ENCODE measurements around the gene TIAM2.

The TIAM2 gene

DNA sequence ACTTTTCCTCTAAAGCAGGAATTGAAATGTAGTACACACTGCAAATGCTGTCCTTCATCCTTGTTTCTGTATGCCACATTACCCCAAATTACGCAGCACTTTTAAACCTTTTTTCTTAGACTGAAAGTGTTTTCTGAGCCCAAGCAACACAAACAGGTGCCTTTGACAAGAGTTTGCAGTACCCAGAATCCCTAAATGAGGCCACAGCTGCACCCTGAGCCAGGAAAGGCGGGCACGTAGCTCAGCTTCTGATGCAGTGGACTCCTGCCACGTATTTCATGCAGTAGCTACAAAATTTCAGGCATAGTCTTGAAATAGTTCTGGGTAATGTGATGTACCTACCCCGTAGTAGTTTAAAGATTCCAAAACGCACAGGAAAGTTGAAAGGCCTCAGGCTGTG, 237.7 kb downstream of the TIAM2 start:
- DNase-seq (ENCODE audit: insufficient read length, low spot score) (no peak), FAIRE-seq (no peak)
- no peak for TF ChIP-seq POLR2A (IDR thresholded peaks at IDR 0.05; ENCODE audit: low read depth, low read length)

DNA sequence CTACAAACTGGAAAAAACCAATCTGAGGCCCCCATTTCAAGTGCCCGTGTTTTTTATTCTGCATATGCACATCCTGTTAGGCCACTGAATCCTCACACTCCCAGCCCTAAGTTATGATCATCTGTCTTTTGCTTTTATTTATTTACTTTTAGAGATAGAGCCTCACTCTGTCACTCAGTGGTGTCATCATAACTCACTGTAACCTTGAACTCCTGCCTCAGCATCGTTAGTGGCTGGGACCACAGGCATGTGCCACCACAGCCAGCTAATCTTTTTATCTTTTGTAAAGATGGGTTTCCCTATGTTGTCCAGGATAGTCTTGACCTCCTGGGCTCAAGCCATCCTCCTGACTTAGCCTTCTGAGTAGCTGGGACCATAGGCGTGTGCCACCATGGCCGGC, 239.1 kb downstream of the TIAM2 start:
- TF ChIP-seq POLR2A (IDR thresholded peaks at IDR 0.05; ENCODE audit: low read depth, low read length) = no peak
- FAIRE-seq = no peak
- no peak for DNase-seq (ENCODE audit: insufficient read length, low spot score)

DNA sequence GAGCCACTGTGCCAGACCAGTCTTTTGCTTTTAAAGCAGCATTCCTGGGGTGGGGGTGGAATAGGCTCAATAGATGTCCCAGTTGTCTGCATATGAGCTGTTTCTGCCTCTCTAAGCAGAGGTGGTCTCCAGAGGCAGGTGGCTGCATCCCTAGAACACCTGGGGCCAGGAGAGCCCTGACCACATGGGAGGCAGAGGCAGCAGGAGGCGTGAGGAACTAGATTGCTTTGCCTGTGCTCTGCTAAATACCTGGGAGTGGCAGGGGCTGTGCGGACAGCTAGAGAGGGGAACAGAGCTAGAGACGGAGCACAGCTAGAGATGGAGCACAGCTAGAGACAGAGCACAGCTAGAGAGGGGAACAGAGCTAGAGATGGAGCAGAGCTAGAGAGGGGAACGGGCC, 239.6 kb downstream of the TIAM2 start:
- TF ChIP-seq POLR2A (IDR thresholded peaks at IDR 0.05; ENCODE audit: low read depth, low read length) = no peak
- DNase-seq (ENCODE audit: insufficient read length, low spot score) (no peak), FAIRE-seq (no peak)

DNA sequence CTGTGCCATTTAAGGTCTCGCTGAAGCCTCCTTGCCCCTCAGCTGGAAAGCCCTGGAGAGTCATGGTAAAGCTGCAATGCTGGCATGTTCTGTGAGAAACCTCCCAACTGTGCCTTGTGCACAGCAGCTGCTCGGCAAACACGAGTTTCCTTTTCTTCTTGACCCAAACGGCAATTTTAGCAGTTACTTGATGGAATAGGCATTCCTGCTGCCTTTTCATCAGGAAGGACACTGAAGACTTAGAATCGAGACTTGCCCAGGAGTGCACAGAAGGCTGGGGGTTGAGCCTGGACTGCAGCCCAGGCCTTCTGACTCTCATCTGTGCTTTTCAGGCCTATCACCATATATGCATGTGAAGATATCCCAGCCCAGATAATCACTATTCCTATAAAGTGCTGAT, 240.0 kb downstream of the TIAM2 start:
- DNase-seq (ENCODE audit: insufficient read length, low spot score) (no peak), FAIRE-seq (no peak)
- no peak for TF ChIP-seq POLR2A (IDR thresholded peaks at IDR 0.05; ENCODE audit: low read depth, low read length)

DNA sequence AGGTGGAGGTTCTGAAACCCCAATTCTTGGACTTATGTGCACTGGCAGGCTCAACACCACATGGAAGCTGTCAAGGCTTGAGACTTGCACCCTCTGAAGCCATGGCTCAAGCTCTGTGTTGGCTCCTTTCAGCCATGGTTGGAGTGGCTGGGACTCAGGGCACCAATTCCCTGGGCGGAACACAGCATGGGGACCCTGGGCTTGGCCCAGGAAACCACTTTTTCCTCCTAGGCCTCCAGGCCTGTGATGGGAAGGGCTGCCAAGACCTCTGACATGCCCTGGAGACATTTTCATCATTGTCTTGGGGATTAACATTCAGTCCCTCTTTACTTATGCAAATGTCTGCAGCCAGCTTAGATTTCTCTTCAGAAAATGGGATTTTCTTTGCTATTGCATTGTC, 242.5 kb downstream of the TIAM2 start:
- TF ChIP-seq POLR2A (IDR thresholded peaks at IDR 0.05; ENCODE audit: low read depth, low read length) = no peak
- FAIRE-seq (no peak), DNase-seq (ENCODE audit: insufficient read length, low spot score) (no peak)

DNA sequence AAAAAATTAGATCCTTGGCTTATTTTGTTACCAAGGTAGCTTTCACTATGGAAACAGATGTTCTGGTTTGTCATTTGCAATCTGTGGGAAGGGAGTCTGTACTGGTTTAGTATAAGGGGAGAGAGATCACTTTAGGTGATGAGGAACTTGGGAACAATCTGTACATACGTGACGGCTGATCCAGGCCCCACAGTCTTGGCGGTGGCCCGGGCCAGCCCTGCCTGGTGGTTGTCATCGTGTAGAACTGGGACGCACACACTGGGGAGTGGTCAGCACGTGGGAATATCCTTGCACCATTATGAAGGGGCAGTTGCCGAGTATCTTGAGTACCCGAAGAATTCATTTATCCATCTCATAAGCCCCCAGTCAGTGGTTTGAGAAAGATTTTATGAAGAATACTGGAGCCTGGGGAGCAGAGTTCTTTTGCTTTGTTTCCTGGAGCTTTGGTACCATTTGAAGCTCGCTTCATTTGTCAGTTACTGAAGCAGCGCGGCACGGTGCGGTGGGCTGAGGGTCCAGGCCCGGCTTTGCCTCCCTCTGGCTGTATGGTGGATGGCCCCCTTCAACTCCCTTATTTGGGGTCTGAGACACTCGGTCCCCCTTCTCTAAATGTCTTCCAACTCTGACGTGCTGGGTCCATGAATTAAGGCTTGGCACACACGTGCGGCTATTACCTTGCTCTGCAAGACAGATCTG, 245.9 kb downstream of the TIAM2 start:
- no peak for DNase-seq (ENCODE audit: insufficient read length, low spot score)

DNA sequence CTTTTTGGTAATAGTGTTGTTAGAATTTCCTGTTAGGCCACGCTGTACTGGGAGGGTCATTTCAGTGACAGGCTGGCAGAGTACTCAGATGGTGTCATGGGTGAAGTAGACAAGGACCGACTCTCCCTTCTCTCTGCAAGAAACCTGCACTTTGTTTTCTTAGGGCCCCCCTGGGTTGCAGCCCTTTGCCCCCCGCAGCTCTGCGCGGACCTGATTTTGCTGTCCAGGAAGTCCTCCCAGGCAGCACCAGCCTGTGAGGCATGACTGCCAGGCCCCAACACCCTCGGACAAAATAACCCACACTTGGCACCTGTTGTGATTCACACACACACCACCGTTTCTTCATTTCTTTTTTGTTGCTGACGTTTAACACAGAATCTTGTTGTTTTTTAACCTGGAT, 246.9 kb downstream of the TIAM2 start:
- DNase-seq (ENCODE audit: insufficient read length, low spot score) (no peak), FAIRE-seq (no peak)
- no peak for TF ChIP-seq POLR2A (IDR thresholded peaks at IDR 0.05; ENCODE audit: low read depth, low read length)

More for the DNA sequence above, 245.9 kb downstream of the TIAM2 start:
- FAIRE-seq = no peak
- TF ChIP-seq POLR2A (IDR thresholded peaks at IDR 0.05; ENCODE audit: low read depth, low read length) = no peak

DNA sequence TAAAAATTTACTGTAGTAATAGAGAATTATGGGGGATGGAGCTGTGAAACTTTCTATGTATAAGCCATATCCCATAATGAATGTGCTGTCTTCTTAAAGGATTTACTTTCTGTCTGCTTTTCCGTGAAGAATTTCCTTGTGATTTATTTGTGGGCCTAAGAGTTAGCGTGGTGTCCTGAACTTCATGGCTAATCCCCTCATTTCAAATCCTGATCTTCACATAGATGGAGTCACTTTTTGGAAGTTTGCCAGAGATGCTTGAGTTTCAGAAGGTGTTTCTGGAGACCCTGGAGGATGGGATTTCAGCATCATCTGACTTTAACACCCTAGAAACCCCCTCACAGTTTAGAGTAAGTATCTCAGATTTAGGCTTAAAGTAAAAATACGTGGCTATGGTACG, 249.3 kb downstream of the TIAM2 start:
- no peak for FAIRE-seq
- DNase-seq (ENCODE audit: insufficient read length, low spot score) = no peak
- TF ChIP-seq POLR2A (IDR thresholded peaks at IDR 0.05; ENCODE audit: low read depth, low read length) = no peak

DNA sequence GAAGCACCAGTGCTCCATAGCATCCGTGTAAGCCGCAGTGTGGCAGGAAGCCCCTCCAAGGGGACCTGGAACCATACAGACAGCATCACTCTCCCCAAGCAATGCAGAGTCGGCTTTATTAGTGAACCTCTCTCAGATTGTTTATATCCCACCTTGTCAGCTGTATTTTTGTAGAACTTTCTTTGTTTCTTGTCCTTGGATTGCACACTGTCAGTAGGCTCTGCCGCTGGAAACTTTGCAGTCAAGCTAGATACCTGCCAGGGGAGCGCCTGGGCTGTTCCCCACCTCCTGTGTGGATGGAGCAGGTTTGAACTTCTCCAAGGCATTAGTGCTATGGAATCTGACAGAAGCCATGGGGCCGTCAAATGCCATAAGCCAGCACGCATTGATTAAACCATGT, 250.1 kb downstream of the TIAM2 start:
- TF ChIP-seq POLR2A (IDR thresholded peaks at IDR 0.05; ENCODE audit: low read depth, low read length) = no peak
- no peak for FAIRE-seq
- DNase-seq (ENCODE audit: insufficient read length, low spot score) = no peak

DNA sequence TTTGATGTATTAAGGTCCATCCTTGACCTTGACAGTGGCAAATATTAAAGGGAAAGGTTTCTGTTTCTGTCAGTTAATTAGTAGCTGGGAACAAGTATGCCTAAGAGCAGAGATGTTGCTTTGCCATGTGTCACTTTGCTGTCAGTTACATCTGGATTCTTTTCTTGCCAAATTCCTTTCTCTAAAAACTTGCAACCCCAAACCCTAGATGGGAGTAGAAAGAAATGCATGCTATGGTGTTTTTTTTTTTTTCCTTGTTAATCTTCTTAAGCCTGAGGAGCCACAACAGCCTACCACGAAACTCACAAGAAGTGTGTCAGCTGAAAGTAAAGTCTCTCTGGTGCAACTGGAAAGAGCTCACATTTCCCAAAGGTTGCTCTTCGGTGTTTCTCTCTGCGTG, 250.7 kb downstream of the TIAM2 start:
- FAIRE-seq = no peak
- no peak for TF ChIP-seq POLR2A (IDR thresholded peaks at IDR 0.05; ENCODE audit: low read depth, low read length)
- DNase-seq (ENCODE audit: insufficient read length, low spot score) = no peak

DNA sequence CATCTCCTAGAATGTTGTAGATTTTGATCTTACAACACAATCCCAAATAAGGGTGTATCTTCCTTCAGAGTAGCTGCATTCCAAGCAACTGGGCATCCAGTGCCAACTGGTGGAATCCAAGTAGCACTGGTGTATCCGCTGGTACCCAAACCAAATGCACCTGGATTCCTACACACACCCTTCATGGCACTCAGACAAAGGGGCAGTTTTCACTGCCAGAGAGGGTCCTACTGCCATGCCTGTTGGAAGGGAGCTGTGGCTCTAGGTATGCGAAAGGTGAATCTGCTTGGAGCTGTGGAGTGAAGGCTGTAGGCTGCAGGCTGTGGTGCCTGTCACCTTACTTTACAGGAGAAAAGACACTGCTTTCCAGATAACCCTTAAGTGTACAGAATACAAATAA, 251.7 kb downstream of the TIAM2 start:
- no peak for TF ChIP-seq POLR2A (IDR thresholded peaks at IDR 0.05; ENCODE audit: low read depth, low read length)
- FAIRE-seq (no peak), DNase-seq (ENCODE audit: insufficient read length, low spot score) (no peak)

DNA sequence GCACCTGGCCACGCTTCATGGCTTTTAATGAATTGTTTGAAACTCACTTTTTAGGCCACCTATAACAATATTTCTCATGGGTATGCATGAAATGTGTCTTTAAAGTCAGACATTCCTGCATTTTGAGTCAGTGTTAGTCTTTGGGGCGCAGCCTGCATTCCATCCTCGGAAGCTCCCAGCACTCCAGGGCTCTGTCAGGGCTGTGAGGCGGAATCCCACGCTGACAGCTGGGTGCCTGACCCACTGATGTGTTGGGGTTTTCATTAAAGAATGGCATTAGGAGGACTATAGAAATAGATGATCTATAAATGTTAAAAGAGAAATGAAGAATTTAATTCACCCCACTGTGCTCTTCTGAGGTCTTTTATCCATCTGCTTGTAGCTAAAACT, 252.5 kb downstream of the TIAM2 start:
- no peak for TF ChIP-seq POLR2A (IDR thresholded peaks at IDR 0.05; ENCODE audit: low read depth, low read length)
- FAIRE-seq (no peak), DNase-seq (ENCODE audit: insufficient read length, low spot score) (peak; percentile 78)

DNA sequence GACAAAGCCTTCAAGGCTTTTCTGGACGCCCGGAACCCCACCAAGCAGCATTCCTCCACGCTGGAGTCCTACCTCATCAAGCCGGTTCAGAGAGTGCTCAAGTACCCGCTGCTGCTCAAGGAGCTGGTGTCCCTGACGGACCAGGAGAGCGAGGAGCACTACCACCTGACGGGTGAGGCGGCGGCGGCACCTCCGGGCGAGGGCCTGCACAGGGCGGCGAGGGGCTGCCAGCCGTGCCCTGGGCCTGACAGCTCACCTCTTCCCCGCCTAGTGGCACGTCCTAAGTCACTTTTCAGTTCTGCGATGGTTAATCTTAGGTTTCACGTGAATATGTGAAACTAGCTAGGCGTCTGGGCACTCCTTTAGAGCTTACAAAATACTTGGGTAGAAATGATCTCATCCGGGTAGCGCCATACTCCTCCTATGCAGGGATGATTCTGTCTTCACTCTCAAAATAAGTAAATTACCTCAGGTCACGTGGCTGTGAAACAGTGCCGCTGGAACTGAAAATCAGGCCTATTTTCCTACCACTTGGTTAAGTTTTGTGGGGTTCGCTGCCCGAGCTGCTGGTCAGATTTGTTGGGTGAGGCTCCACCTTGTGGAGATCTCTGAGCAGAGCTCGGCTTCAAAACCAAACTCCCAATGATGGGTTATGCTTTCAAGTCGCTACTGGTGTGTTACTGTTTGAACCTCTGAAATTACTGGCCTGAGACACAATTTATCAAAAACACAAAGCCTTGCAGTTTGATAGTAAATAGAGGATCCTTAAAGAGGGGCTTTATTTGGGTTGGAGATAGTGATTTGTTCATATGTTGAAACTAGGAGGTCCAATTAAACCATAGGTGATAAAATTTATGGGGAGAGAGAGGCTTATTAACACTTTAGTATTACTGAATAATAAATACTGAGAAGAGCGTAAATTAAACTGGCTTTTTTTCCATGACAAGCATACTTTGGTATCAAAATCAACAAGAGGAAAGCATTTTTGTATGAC, 253.2 kb downstream of the TIAM2 start:
- FAIRE-seq (no peak), DNase-seq (ENCODE audit: insufficient read length, low spot score) (peak; percentile 26)
- no peak for TF ChIP-seq POLR2A (IDR thresholded peaks at IDR 0.05; ENCODE audit: low read depth, low read length)

DNA sequence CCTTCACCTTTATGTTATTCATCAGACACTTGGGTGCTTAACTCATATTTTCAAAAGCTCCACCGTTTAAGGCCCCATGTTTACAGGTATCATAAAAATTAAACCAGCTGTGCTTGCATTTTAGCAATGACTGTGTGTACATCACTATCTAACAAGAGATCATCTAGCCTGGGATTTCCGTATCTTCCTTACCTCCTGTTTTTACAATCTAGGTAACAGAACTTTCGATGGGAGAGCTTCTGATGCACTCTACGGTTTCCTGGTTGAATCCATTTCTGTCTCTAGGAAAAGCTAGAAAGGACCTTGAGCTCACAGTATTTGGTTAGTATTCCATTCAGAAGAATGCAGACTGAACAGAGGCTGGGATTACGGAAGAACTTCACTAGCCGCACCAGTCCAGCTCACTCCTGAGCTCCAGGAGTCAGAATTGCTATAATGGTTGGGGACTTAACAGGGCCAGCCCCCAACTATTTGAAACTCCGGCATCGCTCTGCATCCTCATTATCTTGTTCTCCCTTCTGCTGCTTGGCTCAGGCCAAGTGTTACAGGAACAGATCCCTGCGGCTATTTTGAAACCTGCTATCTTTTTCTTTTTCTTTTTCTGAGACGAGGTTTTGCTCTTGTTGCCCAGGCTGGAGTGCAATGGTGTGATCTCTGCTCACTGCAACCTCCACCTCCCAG, 255.7 kb downstream of the TIAM2 start:
- FAIRE-seq (no peak), DNase-seq (ENCODE audit: insufficient read length, low spot score) (no peak)
- TF ChIP-seq POLR2A (IDR thresholded peaks at IDR 0.05; ENCODE audit: low read depth, low read length) = no peak

Data from H54 (cell line).